GM23338 (cell line): ENCODE measurements around the gene CAPG.

Experiments
- EZH2 ChIP-seq: fragments of 200-600 bp; sonication (generic); IDR thresholded peaks from one replicate; pipeline ENCODE4 v1.8.0; 2017; ENCODE audit warnings: antibody characterized with exemption, mild to moderate bottlenecking, low read depth; ENCODE audit not compliant: unreplicated experiment
- EZH2phosphoT487 ChIP-seq: fragments of 200-600 bp; sonication (generic); IDR thresholded peaks from one replicate; pipeline ENCODE4 v1.8.1; 2018; ENCODE audit warnings: antibody characterized with exemption; ENCODE audit not compliant: unreplicated experiment
- JUNB ChIP-seq: IDR thresholded peaks from one replicate; pipeline ENCODE4 v1.6.1; 2016; ENCODE audit warnings: antibody characterized with exemption; ENCODE audit not compliant: unreplicated experiment
- POLR2AphosphoS5 ChIP-seq: IDR thresholded peaks from 2 replicates; pipeline ENCODE4 v1.6.1; 2016; ENCODE audit warnings: antibody characterized with exemption, low read depth
- TF ChIP-seq, protein P1 (sequence below), 2 experiments: fragments of 200-600 bp in 1 of 2; sonication (generic) in 1 of 2; conservative IDR thresholded peaks; 2 replicates each; pipeline versions ENCODE4 v1.5.1 to v1.6.1; 2016 to 2017; ENCODE audit warnings: antibody characterized with exemption in 2 of 2, low read depth in 2 of 2, mild to moderate bottlenecking in 2 of 2, moderate library complexity in 1 of 2
- TF ChIP-seq, protein P2 (sequence below): IDR thresholded peaks from one replicate; pipeline ENCODE4 v1.6.1; 2018; ENCODE audit warnings: antibody characterized with exemption; ENCODE audit not compliant: unreplicated experiment

DNA sequence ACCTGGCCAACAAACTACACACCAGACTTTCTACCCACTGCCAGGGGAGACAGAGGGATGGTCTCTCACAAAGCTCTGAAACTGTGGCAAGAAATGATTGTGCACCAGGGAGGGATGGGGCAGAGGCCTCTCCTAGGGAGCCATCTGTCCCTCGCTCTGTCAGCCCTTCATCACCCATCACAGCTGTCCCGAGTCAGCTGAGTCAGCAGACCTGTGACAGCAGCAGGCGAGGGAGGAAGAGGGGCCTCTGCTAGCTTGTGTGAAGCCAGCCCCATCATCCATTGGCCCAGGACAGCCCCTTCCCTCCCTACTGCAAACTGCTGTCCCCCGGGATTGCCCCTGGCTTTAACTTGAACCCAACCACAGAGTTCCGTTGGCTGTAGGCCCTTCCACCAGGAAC is 13.4 kb upstream of the CAPG start:
- TF ChIP-seq, protein P1, sequence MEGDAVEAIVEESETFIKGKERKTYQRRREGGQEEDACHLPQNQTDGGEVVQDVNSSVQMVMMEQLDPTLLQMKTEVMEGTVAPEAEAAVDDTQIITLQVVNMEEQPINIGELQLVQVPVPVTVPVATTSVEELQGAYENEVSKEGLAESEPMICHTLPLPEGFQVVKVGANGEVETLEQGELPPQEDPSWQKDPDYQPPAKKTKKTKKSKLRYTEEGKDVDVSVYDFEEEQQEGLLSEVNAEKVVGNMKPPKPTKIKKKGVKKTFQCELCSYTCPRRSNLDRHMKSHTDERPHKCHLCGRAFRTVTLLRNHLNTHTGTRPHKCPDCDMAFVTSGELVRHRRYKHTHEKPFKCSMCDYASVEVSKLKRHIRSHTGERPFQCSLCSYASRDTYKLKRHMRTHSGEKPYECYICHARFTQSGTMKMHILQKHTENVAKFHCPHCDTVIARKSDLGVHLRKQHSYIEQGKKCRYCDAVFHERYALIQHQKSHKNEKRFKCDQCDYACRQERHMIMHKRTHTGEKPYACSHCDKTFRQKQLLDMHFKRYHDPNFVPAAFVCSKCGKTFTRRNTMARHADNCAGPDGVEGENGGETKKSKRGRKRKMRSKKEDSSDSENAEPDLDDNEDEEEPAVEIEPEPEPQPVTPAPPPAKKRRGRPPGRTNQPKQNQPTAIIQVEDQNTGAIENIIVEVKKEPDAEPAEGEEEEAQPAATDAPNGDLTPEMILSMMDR (conservative IDR thresholded peaks at IDR 0.05; ENCODE audit: low read depth in 2 of 2) = no peak
- TF ChIP-seq EZH2 = no peak
- TF ChIP-seq, protein P2, sequence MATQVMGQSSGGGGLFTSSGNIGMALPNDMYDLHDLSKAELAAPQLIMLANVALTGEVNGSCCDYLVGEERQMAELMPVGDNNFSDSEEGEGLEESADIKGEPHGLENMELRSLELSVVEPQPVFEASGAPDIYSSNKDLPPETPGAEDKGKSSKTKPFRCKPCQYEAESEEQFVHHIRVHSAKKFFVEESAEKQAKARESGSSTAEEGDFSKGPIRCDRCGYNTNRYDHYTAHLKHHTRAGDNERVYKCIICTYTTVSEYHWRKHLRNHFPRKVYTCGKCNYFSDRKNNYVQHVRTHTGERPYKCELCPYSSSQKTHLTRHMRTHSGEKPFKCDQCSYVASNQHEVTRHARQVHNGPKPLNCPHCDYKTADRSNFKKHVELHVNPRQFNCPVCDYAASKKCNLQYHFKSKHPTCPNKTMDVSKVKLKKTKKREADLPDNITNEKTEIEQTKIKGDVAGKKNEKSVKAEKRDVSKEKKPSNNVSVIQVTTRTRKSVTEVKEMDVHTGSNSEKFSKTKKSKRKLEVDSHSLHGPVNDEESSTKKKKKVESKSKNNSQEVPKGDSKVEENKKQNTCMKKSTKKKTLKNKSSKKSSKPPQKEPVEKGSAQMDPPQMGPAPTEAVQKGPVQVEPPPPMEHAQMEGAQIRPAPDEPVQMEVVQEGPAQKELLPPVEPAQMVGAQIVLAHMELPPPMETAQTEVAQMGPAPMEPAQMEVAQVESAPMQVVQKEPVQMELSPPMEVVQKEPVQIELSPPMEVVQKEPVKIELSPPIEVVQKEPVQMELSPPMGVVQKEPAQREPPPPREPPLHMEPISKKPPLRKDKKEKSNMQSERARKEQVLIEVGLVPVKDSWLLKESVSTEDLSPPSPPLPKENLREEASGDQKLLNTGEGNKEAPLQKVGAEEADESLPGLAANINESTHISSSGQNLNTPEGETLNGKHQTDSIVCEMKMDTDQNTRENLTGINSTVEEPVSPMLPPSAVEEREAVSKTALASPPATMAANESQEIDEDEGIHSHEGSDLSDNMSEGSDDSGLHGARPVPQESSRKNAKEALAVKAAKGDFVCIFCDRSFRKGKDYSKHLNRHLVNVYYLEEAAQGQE = no peak
- TF ChIP-seq EZH2phosphoT487 = no peak
- TF ChIP-seq POLR2AphosphoS5 = no peak
- TF ChIP-seq JUNB = no peak
